ENCODE results near the gene FKBP4.

The FKBP4 gene

GRCh38 chr12:2794736-2795289 is at the start of gene FKBP4:
Gene FKBP4, plus strand, starts transcription at chr12:2794970. Its CDS starts 170 bp downstream, at chr12:2795140.
- peak; percentile 80 for DNase-seq (ENCODE audit: low read depth)
- no peak for TF ChIP-seq CTCF (IDR thresholded peaks at IDR 0.05; ENCODE audit: low read length, missing control alignments)
- H3K4me3 ChIP-seq (replicated peaks; ENCODE audit: low read depth, low read length): peak within 1 kb of the TSS; percentile 83

- DNase-seq (ENCODE audit: low read depth): no peak
- H3K4me3 ChIP-seq (replicated peaks; ENCODE audit: low read depth, low read length): no peak overlapping the region
- TF ChIP-seq CTCF (IDR thresholded peaks at IDR 0.05; ENCODE audit: low read length, missing control alignments): no peak
Observed at GRCh38 chr12:2745655-2746054, 49.1 kb upstream of the FKBP4 start.

GRCh38 chr12:2749580-2749979 is 45.2 kb upstream of the FKBP4 start:
- TF ChIP-seq CTCF (IDR thresholded peaks at IDR 0.05; ENCODE audit: low read length, missing control alignments): no peak
- no peak for DNase-seq (ENCODE audit: low read depth)
- no peak overlapping the region for H3K4me3 ChIP-seq (replicated peaks; ENCODE audit: low read depth, low read length)

- H3K4me3 ChIP-seq (replicated peaks; ENCODE audit: low read depth, low read length): no peak overlapping the region
- TF ChIP-seq CTCF (IDR thresholded peaks at IDR 0.05; ENCODE audit: low read length, missing control alignments): no peak
Observed at GRCh38 chr12:2750185-2750584, 44.6 kb upstream of the FKBP4 start.

GRCh38 chr12:2751230-2751629 is 43.5 kb upstream of the FKBP4 start:
- no peak for TF ChIP-seq CTCF (IDR thresholded peaks at IDR 0.05; ENCODE audit: low read length, missing control alignments)
- no peak overlapping the region for H3K4me3 ChIP-seq (replicated peaks; ENCODE audit: low read depth, low read length)

More at GRCh38 chr12:2750185-2750584, 44.6 kb upstream of the FKBP4 start:
- no peak for DNase-seq (ENCODE audit: low read depth)

GRCh38 chr12:2751686-2752085 is 43.1 kb upstream of the FKBP4 start:
- H3K4me3 ChIP-seq (replicated peaks; ENCODE audit: low read depth, low read length): no peak overlapping the region
- TF ChIP-seq CTCF (IDR thresholded peaks at IDR 0.05; ENCODE audit: low read length, missing control alignments): no peak
- DNase-seq (ENCODE audit: low read depth): no peak

More at GRCh38 chr12:2751230-2751629, 43.5 kb upstream of the FKBP4 start:
- DNase-seq (ENCODE audit: low read depth): no peak

Data from fibroblast of pulmonary artery (primary cell).